Medulla oblongata (tissue), 1 donor: ENCODE data around the gene PSME4.
"Not testable (repeated sequence)": the region's sequence is repeated elsewhere in the genome, so short reads cannot be mapped to it uniquely, and the experiment has no call there.

Experiments used
- DNase-seq: peaks from one replicate; pipeline ENCODE4 v3.0.0-alpha.2; 2015; ENCODE audit errors: extremely low spot score

Gene PSME4

GRCh38 chr2:53842891-53843290 is 127.9 kb downstream of the PSME4 start:
- no peak for DNase-seq

- not testable (repeated sequence) for DNase-seq
Measured at GRCh38 chr2:53841651-53842050, 129.1 kb downstream of the PSME4 start.

GRCh38 chr2:53840580-53840979 is 130.2 kb downstream of the PSME4 start:
- DNase-seq, result no peak

- DNase-seq, result not testable (repeated sequence)
Measured at GRCh38 chr2:53829980-53830290, 140.9 kb downstream of the PSME4 start.

GRCh38 chr2:53829273-53829979 is 141.4 kb downstream of the PSME4 start:
- no peak for DNase-seq

GRCh38 chr2:53828331-53828730 is 142.5 kb downstream of the PSME4 start:
- DNase-seq, result no peak

GRCh38 chr2:53827398-53828175 is 143.2 kb downstream of the PSME4 start:
- DNase-seq, result peak; percentile 56

GRCh38 chr2:53826587-53827397 is 144.0 kb downstream of the PSME4 start:
- DNase-seq, result peak; percentile 78

GRCh38 chr2:53826030-53826410 is 144.8 kb downstream of the PSME4 start:
- DNase-seq, result no peak

GRCh38 chr2:53823639-53824038 is 147.2 kb downstream of the PSME4 start:
- not testable (repeated sequence) for DNase-seq

GRCh38 chr2:53821810-53822209 is 149.0 kb downstream of the PSME4 start:
- no peak for DNase-seq

- no peak for DNase-seq
Measured at GRCh38 chr2:53820711-53821110, 150.1 kb downstream of the PSME4 start.

- no peak for DNase-seq
Measured at GRCh38 chr2:53820048-53820447, 150.7 kb downstream of the PSME4 start.

GRCh38 chr2:53819634-53820033 is 151.2 kb downstream of the PSME4 start:
- no peak for DNase-seq

GRCh38 chr2:53818854-53819435 is 151.8 kb downstream of the PSME4 start:
- DNase-seq, result no peak
